ENCODE results near the gene CECR2.
"Not testable (repeated sequence)": the region's sequence is repeated elsewhere in the genome, so short reads cannot be mapped to it uniquely, and the experiment has no call there.

CECR2 gene

GRCh38 chr22:17407643-17408042, 38.4 kb downstream of the CECR2 start:
- DNase-seq, result no peak

GRCh38 chr22:17410576-17410975, 41.3 kb downstream of the CECR2 start:
- DNase-seq, result no peak

- DNase-seq, result no peak
These were observed 42.0 kb downstream of the CECR2 start for GRCh38 chr22:17411213-17411612.

GRCh38 chr22:17412232-17412631, 43.0 kb downstream of the CECR2 start:
- DNase-seq, result no peak

- no peak for DNase-seq
These were observed 49.6 kb downstream of the CECR2 start for GRCh38 chr22:17418890-17419324.

- DNase-seq, result no peak
These were observed 50.1 kb downstream of the CECR2 start for GRCh38 chr22:17419348-17419747.

- no peak for DNase-seq
These were observed 53.6 kb downstream of the CECR2 start for GRCh38 chr22:17422736-17423343.

GRCh38 chr22:17423616-17424015, 54.4 kb downstream of the CECR2 start:
- no peak for DNase-seq

- not testable (repeated sequence) for DNase-seq
These were observed 58.3 kb downstream of the CECR2 start for GRCh38 chr22:17427528-17427927.

GRCh38 chr22:17429516-17429915, 60.3 kb downstream of the CECR2 start:
- DNase-seq, result no peak

- no peak for DNase-seq
These were observed 61.2 kb downstream of the CECR2 start for GRCh38 chr22:17430412-17430811.

- DNase-seq, result no peak
These were observed 61.9 kb downstream of the CECR2 start for GRCh38 chr22:17431179-17431578.

- no peak for DNase-seq
These were observed 65.6 kb downstream of the CECR2 start for GRCh38 chr22:17434856-17435255.

- DNase-seq, result no peak
These were observed 66.1 kb downstream of the CECR2 start for GRCh38 chr22:17435375-17435774.

- DNase-seq, result no peak
These were observed 67.2 kb downstream of the CECR2 start for GRCh38 chr22:17436382-17436980.

- DNase-seq, result no peak
These were observed 67.7 kb downstream of the CECR2 start for GRCh38 chr22:17436981-17437412.

GRCh38 chr22:17438026-17438425, 68.8 kb downstream of the CECR2 start:
- DNase-seq, result no peak

GRCh38 chr22:17441326-17441725, 72.1 kb downstream of the CECR2 start:
- no peak for DNase-seq

GRCh38 chr22:17443405-17444203, 74.3 kb downstream of the CECR2 start:
- DNase-seq, result no peak

- no peak for DNase-seq
These were observed 74.9 kb downstream of the CECR2 start for GRCh38 chr22:17444204-17444504.

- DNase-seq, result no peak
These were observed 77.4 kb downstream of the CECR2 start for GRCh38 chr22:17446698-17447097.

GRCh38 chr22:17451316-17451715, 82.1 kb downstream of the CECR2 start:
- DNase-seq, result no peak

- no peak for DNase-seq
These were observed 91.6 kb downstream of the CECR2 start for GRCh38 chr22:17460895-17461294.

GRCh38 chr22:17470880-17471500, 101.7 kb downstream of the CECR2 start:
- DNase-seq, result no peak
